ENCODE data around the gene RPS15. TPM values are rescaled to one million over a fixed set of nuclear protein-coding genes. Genes with fewer than 3 reads are reported as not detected.
"Not testable (repeated sequence)": the region's sequence is repeated elsewhere in the genome, so short reads cannot be mapped to it uniquely, and the experiment has no call there.

The RPS15 gene
- total and polyA plus RNA-seq, 4 donors: 574 to 2,993 (median 1,933) TPM

DNA sequence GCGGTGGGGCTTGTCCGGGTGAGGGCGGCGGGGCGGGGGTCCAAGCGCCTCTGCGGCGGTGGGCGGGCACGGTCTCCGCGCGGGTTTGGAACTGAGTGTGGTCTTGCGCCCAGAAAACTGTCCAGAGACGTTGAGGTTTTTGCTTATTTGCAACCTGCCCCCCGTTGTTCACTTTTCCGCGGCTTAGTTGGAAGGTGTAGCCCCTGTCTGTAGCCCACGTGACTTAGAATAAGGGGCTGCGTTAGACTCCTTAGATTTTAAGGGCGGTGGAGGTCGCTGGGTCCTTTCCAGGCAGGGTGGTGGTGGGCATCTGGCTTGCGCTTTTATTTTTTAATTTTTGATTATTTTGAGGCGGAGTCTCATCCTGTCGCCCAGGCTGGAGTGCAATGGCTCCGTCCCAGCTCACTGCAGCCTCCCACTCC lies 748 bp downstream of the RPS15 start:
- ATAC-seq (ENCODE audit: insufficient read depth, low FRiP score) (no peak), DNase-seq (no peak)
- Histone ChIP-seq H3K4me3 (peak overlapping the region; percentile 98), H3K9ac (ENCODE audit: insufficient read depth in 1 of 2, low read length in 2 of 2) (peak overlapping the region; percentile 77 to 95), H3K27ac (ENCODE audit: low read depth in 1 of 2, low read length in 1 of 2) (peak overlapping the region in 1 of 2 donors; percentile 73), H3K9me3 (ENCODE audit: control insufficient read depth in 4 of 4, insufficient read depth in 3 of 4, low read length in 3 of 4) (no peaks in the 10 kb centered on the region), H3K4me1 (ENCODE audit: control insufficient read depth in 5 of 5, insufficient read depth in 5 of 5, low read length in 5 of 5) (peaks cover 0 to 17% (median 3%) of the 10 kb centered on the region in 5 donors), H3K36me3 (ENCODE audit: control insufficient read depth in 4 of 4, insufficient read depth in 4 of 4, low read length in 4 of 4) (peaks cover 19 to 47% (median 33%) of the 10 kb centered on the region in 4 donors), H3K27me3 (ENCODE audit: control insufficient read depth in 3 of 3, insufficient read depth in 3 of 3, low read length in 2 of 3) (no peaks in the 10 kb centered on the region)
- TF ChIP-seq, protein P1, sequence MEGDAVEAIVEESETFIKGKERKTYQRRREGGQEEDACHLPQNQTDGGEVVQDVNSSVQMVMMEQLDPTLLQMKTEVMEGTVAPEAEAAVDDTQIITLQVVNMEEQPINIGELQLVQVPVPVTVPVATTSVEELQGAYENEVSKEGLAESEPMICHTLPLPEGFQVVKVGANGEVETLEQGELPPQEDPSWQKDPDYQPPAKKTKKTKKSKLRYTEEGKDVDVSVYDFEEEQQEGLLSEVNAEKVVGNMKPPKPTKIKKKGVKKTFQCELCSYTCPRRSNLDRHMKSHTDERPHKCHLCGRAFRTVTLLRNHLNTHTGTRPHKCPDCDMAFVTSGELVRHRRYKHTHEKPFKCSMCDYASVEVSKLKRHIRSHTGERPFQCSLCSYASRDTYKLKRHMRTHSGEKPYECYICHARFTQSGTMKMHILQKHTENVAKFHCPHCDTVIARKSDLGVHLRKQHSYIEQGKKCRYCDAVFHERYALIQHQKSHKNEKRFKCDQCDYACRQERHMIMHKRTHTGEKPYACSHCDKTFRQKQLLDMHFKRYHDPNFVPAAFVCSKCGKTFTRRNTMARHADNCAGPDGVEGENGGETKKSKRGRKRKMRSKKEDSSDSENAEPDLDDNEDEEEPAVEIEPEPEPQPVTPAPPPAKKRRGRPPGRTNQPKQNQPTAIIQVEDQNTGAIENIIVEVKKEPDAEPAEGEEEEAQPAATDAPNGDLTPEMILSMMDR (IDR thresholded peaks at IDR 0.05; ENCODE audit: control extremely low read depth, extremely low read depth): no peak
- WGBS, 2 donors: 1 to 2% methylated on average over 23 to 26 of the region's 26 CpGs

DNA sequence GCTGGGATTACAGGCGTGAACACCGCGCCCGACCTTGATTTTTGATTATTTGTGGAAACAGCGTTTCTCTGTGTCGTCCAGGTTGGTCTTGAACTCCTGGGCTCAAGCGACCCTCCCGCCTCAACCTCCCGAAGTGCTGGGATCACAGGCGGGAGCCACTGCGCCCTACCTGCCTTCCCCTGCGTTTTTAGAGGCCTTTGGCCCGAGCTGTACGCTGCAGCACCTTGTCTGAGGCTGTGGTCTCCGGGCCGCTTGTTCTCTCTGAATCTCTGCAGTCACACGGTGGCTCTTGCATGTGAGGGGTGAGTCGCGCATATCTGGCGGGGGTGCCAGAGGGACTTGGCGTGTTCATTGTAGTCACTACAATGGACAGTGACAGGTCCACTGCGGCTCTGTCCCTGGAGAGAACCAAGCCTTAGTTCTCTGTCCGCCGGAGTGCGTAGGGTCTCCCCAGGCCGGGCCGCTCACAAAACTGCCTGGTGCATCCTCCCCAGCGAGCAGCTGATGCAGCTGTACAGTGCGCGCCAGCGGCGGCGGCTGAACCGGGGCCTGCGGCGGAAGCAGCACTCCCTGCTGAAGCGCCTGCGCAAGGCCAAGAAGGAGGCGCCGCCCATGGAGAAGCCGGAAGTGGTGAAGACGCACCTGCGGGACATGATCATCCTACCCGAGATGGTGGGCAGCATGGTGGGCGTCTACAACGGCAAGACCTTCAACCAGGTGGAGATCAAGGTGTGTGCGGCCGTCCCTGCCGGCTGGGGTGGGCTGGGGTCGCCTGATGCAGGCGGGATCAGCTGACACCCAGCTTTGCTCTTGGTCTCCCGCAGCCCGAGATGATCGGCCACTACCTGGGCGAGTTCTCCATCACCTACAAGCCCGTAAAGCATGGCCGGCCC lies 1.6 kb downstream of the RPS15 start:
- H3K4me3 ChIP-seq: peak overlapping the region; percentile 98
- WGBS, 2 donors: 85 to 88% methylated on average over 56 to 57 of the region's 57 CpGs
- peaks cover 19 to 39% (median 31%) of the 10 kb centered on the region in 4 donors for H3K36me3 ChIP-seq (ENCODE audit: control insufficient read depth in 4 of 4, insufficient read depth in 4 of 4, low read length in 4 of 4)
- not testable (repeated sequence) for H3K27ac ChIP-seq (ENCODE audit: low read depth in 1 of 2, low read length in 1 of 2); DNase-seq; ATAC-seq (ENCODE audit: insufficient read depth, low FRiP score); H3K9me3 ChIP-seq (ENCODE audit: control insufficient read depth in 4 of 4, insufficient read depth in 3 of 4, low read length in 3 of 4); H3K27me3 ChIP-seq (ENCODE audit: control insufficient read depth in 3 of 3, insufficient read depth in 3 of 3, low read length in 2 of 3)
- H3K4me1 ChIP-seq (ENCODE audit: control insufficient read depth in 5 of 5, insufficient read depth in 5 of 5, low read length in 5 of 5): peaks cover 0 to 17% (median 3%) of the 10 kb centered on the region in 5 donors
- peak overlapping the region; percentile 77 to 95 for H3K9ac ChIP-seq (ENCODE audit: insufficient read depth in 1 of 2, low read length in 2 of 2)

DNA sequence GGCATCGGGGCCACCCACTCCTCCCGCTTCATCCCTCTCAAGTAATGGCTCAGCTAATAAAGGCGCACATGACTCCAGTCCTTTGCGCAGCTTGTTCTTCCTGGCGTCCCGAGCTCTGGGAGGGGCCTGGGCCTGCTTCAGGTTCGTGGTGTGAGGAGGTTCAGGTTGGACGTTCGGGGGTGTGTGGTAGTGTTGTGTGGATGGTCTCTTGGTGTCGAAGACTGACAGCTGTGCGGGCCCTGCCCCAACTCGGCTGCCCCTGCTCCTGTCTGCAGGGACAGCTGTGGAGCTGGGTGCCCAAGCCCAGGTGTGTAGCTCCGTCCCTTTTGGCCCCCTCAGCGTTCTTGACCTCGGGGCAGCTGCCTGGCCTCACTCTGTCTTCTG lies 2.2 kb downstream of the RPS15 start:
- Histone ChIP-seq H3K27me3 (ENCODE audit: control insufficient read depth in 3 of 3, insufficient read depth in 3 of 3, low read length in 2 of 3) (peaks cover 0 to 2% (median 0%) of the 10 kb centered on the region in 3 donors), H3K9me3 (ENCODE audit: control insufficient read depth in 4 of 4, insufficient read depth in 3 of 4, low read length in 3 of 4) (no peaks in the 10 kb centered on the region), H3K9ac (ENCODE audit: insufficient read depth in 1 of 2, low read length in 2 of 2) (no peak overlapping the region), H3K27ac (ENCODE audit: low read depth in 1 of 2, low read length in 1 of 2) (no peak overlapping the region), H3K4me1 (ENCODE audit: control insufficient read depth in 5 of 5, insufficient read depth in 5 of 5, low read length in 5 of 5) (peaks cover 0 to 17% (median 3%) of the 10 kb centered on the region in 5 donors), H3K36me3 (ENCODE audit: control insufficient read depth in 4 of 4, insufficient read depth in 4 of 4, low read length in 4 of 4) (peaks cover 19 to 35% (median 30%) of the 10 kb centered on the region in 4 donors), H3K4me3 (no peak overlapping the region)
- TF ChIP-seq, protein P1 (IDR thresholded peaks at IDR 0.05; ENCODE audit: control extremely low read depth, extremely low read depth): no peak
- no peak for DNase-seq
- WGBS, 2 donors: 89 to 94% methylated on average over 15 of the region's 15 CpGs
- ATAC-seq (ENCODE audit: insufficient read depth, low FRiP score): no peak

DNA sequence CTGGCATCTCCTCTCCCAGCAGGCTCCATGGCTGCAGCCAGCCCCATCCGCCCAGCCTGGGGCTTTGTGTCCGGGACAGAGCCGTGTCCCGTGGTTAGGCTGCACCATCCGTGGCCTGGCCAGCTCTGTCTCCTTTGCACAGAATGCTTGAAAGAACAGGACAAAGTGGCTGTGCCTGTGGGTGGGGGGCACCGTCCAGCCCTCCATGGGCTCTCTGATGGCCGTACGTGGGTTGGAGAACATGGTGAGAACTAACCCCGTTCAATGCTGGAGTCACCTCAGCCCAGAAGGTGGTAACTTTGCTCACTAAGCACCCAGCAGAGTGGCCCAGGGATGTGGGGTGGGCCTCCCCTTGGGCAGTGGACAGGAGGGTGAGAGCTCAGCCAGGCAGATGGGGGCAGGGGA lies 2.8 kb downstream of the RPS15 start:
- DNase-seq (no peak), ATAC-seq (ENCODE audit: insufficient read depth, low FRiP score) (no peak)
- H3K27me3 ChIP-seq (ENCODE audit: control insufficient read depth in 3 of 3, insufficient read depth in 3 of 3, low read length in 2 of 3): peaks cover 0 to 3% (median 0%) of the 10 kb centered on the region in 3 donors
- H3K36me3 ChIP-seq (ENCODE audit: control insufficient read depth in 4 of 4, insufficient read depth in 4 of 4, low read length in 4 of 4): peaks cover 19 to 35% (median 28%) of the 10 kb centered on the region in 4 donors
- WGBS, 2 donors: 95 to 96% methylated on average over 9 of the region's 9 CpGs
- TF ChIP-seq, protein P1 (IDR thresholded peaks at IDR 0.05; ENCODE audit: control extremely low read depth, extremely low read depth): no peak
- H3K4me1 ChIP-seq (ENCODE audit: control insufficient read depth in 5 of 5, insufficient read depth in 5 of 5, low read length in 5 of 5): peaks cover 0 to 17% (median 3%) of the 10 kb centered on the region in 5 donors
- H3K27ac ChIP-seq (ENCODE audit: low read depth in 1 of 2, low read length in 1 of 2): no peak overlapping the region
- H3K9ac ChIP-seq (ENCODE audit: insufficient read depth in 1 of 2, low read length in 2 of 2): no peak overlapping the region
- H3K9me3 ChIP-seq (ENCODE audit: control insufficient read depth in 4 of 4, insufficient read depth in 3 of 4, low read length in 3 of 4): no peaks in the 10 kb centered on the region
- no peak overlapping the region for H3K4me3 ChIP-seq

Data from lung (tissue), 12 donors.